Smooth muscle cell (in vitro differentiated cells): Measurements from ENCODE around the gene GSK3A. TPM values are rescaled to one million over a fixed set of nuclear protein-coding genes. Genes with fewer than 3 reads are reported as not detected.

ENCODE experiments used
- DNase-seq: peaks from one replicate; lab custom pipeline; 2025; ENCODE audit not compliant: unreplicated experiment; lab: John Stamatoyannopoulos, UW
- H2AFZ ChIP-seq: fragments of 200-600 bp; sonication (generic); 2 replicates; pipeline ENCODE4 v1.6.0; 2016; ENCODE audit warnings: antibody characterized with exemption, low read depth, mild to moderate bottlenecking
- H3F3A ChIP-seq: fragments of 200-600 bp; sonication (generic); 2 replicates; pipeline ENCODE4 v1.6.0; 2017; ENCODE audit warnings: antibody characterized with exemption, low read depth
- H3K27ac ChIP-seq: fragments of 200-600 bp; sonication (generic); 2 replicates; pipeline ENCODE4 v1.5.1; 2016; ENCODE audit warnings: low read depth, mild to moderate bottlenecking
- H3K27me3 ChIP-seq: fragments of 200-600 bp; sonication (generic); 2 replicates; pipeline ENCODE4 v1.6.1; 2016; ENCODE audit warnings: low read depth, mild to moderate bottlenecking
- H3K36me3 ChIP-seq: fragments of 200-600 bp; sonication (generic); 2 replicates; pipeline ENCODE4 v1.5.1; 2016; ENCODE audit warnings: low read depth
- H3K4me1 ChIP-seq: fragments of 200-600 bp; sonication (generic); 2 replicates; pipeline ENCODE4 v1.5.1; 2016; ENCODE audit warnings: low read depth
- H3K4me2 ChIP-seq: fragments of 200-600 bp; sonication (generic); 2 replicates; pipeline ENCODE4 v1.6.0; 2016; ENCODE audit warnings: mild to moderate bottlenecking
- H3K4me3 ChIP-seq: fragments of 200-600 bp; sonication (generic); 2 replicates; pipeline ENCODE4 v1.5.1; 2016; ENCODE audit warnings: mild to moderate bottlenecking
- H3K79me2 ChIP-seq: fragments of 200-600 bp; sonication (generic); 2 replicates; pipeline ENCODE4 v1.6.0; 2016; ENCODE audit warnings: low read depth, mild to moderate bottlenecking
- H3K9ac ChIP-seq: fragments of 200-600 bp; sonication (generic); 2 replicates; pipeline ENCODE4 v1.6.0; 2016; ENCODE audit warnings: low read depth
- H3K9me3 ChIP-seq: fragments of 200-600 bp; sonication (generic); replicated peaks from 2 replicates; pipeline ENCODE4 v1.5.1; 2016; ENCODE audit warnings: low read depth
- H4K20me1 ChIP-seq: fragments of 200-600 bp; sonication (generic); 2 replicates; pipeline ENCODE4 v1.6.0; 2016; ENCODE audit warnings: low read depth
- CTCF ChIP-seq: fragments of 200-600 bp; sonication (generic); IDR thresholded peaks from 2 replicates; pipeline ENCODE4 v1.5.1; 2017; ENCODE audit warnings: borderline replicate concordance, mild to moderate bottlenecking, antibody characterized with exemption; ENCODE audit not compliant: insufficient read depth, poor library complexity, severe bottlenecking
- WGBS: methylation state at CpG from one replicate; pipeline ENCODE4 v1.1.7; 2016; ENCODE audit warnings: low lambda C conversion rate; 5-methylcytosine and 5-hydroxymethylcytosine counted together
- polyA plus RNA-seq: library from polyadenylated mRNA; unstranded; fragments of >200 nt; fragmentation: Nextera tagmentation; extraction: Ambion mirVana; gene quantifications from 2 replicates; pipeline ENCODE4 v1.2.1, GENCODE V29; 2016
- total RNA-seq: library from RNA; depleted of rRNA; stranded (reverse); fragments of >200 nt; gene quantifications from 2 replicates; pipeline ENCODE4 v1.2.3, GENCODE V29; 2014

The GSK3A gene
- total and polyA plus RNA-seq, 2 experiments from 2014 or later, result 27.4 to 39.0 TPM

- Histone ChIP-seq H3K4me2 (peak within 1 kb of the TSS; percentile 99), H4K20me1 (peaks cover 51% of the 10 kb centered on the region), H3K9ac (peak within 1 kb of the TSS; percentile 81), H3F3A (peaks cover 25% of the 10 kb centered on the region), H3K9me3 (no peaks in the 10 kb centered on the region), H3K27me3 (no peaks in the 10 kb centered on the region), H3K4me1 (peaks cover 27% of the 10 kb centered on the region), H3K79me2 (peaks cover 52% of the 10 kb centered on the region), H3K4me3 (peak within 1 kb of the TSS; percentile 72), H3K27ac (peak within 1 kb of the TSS; percentile 99), H3K36me3 (no peaks in the 10 kb centered on the region), H2AFZ (peak within 1 kb of the TSS; percentile 79)
- DNase-seq, result peak; percentile 89
- 1% methylated on average over 49 of the region's 53 CpGs for WGBS
- no peak for TF ChIP-seq CTCF
Measured at GRCh38 chr19:42219812-42220750, 22.3 kb downstream of the GSK3A start, which contains the start of gene ZNF526. Gene ZNF526, plus strand, starts transcription at chr19:42220312. Its CDS starts 4,092 bp downstream, at chr19:42224404.

GRCh38 chr19:42217520-42218437, 24.6 kb downstream of the GSK3A start, which contains the start of gene DEDD2:
Gene DEDD2, minus strand, starts transcription at chr19:42217677. Its CDS starts 670 bp downstream, at chr19:42217007.
- peak within 1 kb of the TSS; percentile 82 for H3K4me3 ChIP-seq
- 21% methylated on average over 49 of the region's 57 CpGs for WGBS
- DNase-seq, result peak; percentile 95
- H3F3A ChIP-seq, result peaks cover 25% of the 10 kb centered on the region
- no peaks in the 10 kb centered on the region for H3K36me3 ChIP-seq
- H3K27me3 ChIP-seq, result no peaks in the 10 kb centered on the region
- no peaks in the 10 kb centered on the region for H3K9me3 ChIP-seq
- peak within 1 kb of the TSS; percentile 92 for H3K4me2 ChIP-seq
- no peak for TF ChIP-seq CTCF
- H3K9ac ChIP-seq, result peak within 1 kb of the TSS; percentile 88
- peaks cover 51% of the 10 kb centered on the region for H4K20me1 ChIP-seq
- H3K79me2 ChIP-seq, result peaks cover 62% of the 10 kb centered on the region
- H2AFZ ChIP-seq, result peak within 1 kb of the TSS; percentile 85
- peaks cover 27% of the 10 kb centered on the region for H3K4me1 ChIP-seq
- peak within 1 kb of the TSS; percentile 99 for H3K27ac ChIP-seq

GRCh38 chr19:42216653-42217519, 25.5 kb downstream of the GSK3A start:
- Histone ChIP-seq H3K79me2 (peaks cover 62% of the 10 kb centered on the region), H3K36me3 (no peaks in the 10 kb centered on the region), H3K27ac (peak overlapping the region; percentile 48), H3K4me2 (peak overlapping the region; percentile 92), H2AFZ (peak overlapping the region; percentile 85), H3K9ac (peak overlapping the region; percentile 65), H3K9me3 (no peaks in the 10 kb centered on the region), H3F3A (peaks cover 25% of the 10 kb centered on the region), H3K4me3 (peak overlapping the region; percentile 82), H3K27me3 (no peaks in the 10 kb centered on the region), H4K20me1 (peaks cover 50% of the 10 kb centered on the region), H3K4me1 (peaks cover 27% of the 10 kb centered on the region)
- TF ChIP-seq CTCF, result no peak
- DNase-seq, result peak; percentile 63
- 3% methylated on average over 47 of the region's 79 CpGs for WGBS
